GM04503 (cell line): ENCODE data around the gene CDK14.

ENCODE experiments used
- DNase-seq: peaks from one replicate; pipeline ENCODE4 v3.0.0-alpha.2; 2012; ENCODE audit warnings: low read depth

Gene CDK14

GRCh38 chr7:91206361-91206960, 610.3 kb downstream of the CDK14 start:
- no peak for DNase-seq

DNA sequence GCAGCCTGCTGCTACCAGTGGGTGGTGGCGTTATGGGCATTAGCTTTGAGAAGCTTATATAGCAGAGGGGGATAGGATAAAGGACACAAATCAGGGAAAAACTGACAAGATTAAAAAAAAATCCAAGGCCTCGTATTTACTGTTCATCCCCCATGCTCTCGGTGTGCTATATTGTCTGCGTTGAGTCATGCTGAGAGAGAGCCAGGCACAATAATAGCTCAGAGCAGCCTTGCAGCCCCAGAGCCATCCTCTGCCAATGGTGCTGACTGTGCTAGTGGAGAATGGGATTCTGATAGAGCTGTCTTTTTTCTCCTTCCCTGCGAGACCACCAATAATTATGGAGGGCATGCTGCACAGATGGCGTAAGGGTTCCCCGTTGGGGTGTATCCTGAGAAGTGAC, 616.5 kb downstream of the CDK14 start:
- no peak for DNase-seq

GRCh38 chr7:91226411-91226810, 630.3 kb downstream of the CDK14 start:
- DNase-seq = no peak

DNA sequence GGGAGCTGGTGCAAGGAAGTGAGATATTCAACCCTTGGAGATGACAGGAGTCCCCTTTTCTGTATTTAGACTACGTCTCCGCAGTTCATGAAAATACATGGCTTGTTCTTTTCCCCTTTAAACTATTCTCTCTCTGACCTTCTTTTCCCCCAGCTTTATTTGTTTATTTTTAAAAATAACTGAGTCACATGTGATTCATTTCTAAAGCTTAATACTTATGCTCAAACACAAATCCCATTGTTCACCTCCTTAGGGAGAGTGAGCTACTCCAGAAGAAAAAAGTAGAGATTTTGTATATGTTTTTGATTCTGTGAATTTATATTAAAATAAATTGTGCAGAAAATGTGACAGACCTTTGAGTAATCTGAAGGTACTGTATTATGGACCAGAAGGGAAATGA, 632.2 kb downstream of the CDK14 start:
- DNase-seq = no peak

DNA sequence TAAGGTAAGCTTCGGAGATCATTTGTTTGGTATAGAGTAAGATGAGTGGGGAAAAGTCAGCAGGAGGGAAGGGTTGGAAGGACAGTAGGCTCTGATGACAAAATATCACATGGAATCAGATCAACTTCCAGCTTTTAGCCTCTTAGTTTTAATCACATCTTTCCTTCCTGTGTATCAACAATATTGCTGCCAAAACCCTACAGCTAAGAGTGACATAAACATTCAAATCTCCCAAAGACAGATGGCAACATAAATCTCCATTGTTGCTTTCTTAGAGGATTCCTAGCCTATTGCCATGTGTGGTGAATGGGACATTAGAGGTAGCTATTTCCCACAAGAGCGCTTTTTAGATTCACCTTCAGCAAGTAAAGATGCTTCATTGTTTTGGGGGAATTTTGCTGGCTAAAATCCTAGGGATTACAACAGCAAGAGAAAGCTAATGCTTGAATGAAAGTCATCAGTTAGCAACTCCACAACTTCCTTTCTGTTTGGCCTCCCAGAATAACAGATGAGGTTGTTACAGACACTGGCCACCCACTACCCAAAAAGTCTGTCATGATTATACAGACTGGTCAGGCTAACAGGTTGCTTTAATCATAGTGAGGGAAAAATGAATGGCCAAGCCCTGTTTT, 632.9 kb downstream of the CDK14 start:
- DNase-seq = no peak

GRCh38 chr7:91230100-91230499, 634.0 kb downstream of the CDK14 start:
- DNase-seq = no peak

- DNase-seq = no peak
Observed at GRCh38 chr7:91230503-91230902, 634.4 kb downstream of the CDK14 start.

DNA sequence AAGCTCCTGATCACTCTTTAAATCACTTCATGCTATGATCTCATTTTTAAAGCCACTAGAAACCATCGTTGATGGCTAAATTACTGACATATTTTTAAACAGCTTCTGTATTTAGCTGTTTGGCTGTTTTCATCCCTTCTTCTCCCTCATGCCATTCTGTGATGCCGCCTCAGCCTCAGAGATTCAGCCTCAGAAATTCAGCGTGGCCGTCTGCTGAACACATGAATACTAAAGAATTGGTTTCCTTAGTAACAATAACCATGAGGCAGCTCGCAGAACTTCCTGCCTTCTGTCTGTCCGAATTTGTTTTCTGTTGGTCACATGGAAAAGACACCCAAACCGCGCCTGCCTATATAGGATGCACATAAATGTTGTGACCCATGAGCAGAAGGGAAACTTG, 637.1 kb downstream of the CDK14 start:
- no peak for DNase-seq

- no peak for DNase-seq
Observed at GRCh38 chr7:91235211-91235832, 639.2 kb downstream of the CDK14 start.

DNA sequence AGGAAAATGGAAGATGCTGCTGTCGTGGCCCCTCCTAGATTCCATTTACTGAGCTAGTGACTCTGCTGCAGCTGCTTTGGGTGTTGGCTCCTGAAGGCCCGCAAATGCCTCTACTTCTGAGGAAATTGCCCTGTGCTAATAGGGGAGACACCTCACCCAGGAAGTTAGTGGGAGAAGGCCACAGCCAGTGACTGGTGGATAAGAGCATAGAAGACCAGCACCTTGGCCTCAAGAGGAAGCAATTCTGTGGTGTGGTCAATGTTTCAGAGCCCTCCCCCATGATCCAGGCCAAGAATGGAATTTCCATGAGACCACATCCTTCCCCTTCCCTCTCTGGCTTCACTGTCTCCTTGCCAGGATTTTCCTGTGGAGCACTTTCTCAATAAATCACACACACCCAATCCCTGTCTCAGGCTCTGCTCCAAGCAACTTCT, 643.1 kb downstream of the CDK14 start:
- no peak for DNase-seq

DNA sequence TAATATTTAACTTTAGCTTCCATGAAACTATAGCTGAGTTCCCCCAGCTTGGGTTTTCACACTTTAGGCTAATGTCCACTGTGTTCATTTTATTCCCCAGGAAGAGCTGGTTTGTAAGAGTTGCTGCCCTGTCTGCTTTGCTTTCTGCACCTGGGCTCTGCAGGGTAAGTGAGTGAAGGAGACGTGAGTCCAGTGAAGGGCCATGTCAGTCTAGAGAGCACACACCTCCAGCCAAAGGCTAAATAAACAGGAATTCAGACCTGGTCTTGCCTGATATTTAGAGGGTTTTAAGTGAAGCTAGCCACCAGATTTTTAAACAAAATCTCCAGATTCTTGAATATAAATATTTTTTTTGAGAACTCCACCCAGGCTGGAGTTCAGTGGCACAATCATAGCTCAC, 643.7 kb downstream of the CDK14 start:
- DNase-seq = no peak

GRCh38 chr7:91240376-91240941, 644.3 kb downstream of the CDK14 start:
- DNase-seq = no peak

DNA sequence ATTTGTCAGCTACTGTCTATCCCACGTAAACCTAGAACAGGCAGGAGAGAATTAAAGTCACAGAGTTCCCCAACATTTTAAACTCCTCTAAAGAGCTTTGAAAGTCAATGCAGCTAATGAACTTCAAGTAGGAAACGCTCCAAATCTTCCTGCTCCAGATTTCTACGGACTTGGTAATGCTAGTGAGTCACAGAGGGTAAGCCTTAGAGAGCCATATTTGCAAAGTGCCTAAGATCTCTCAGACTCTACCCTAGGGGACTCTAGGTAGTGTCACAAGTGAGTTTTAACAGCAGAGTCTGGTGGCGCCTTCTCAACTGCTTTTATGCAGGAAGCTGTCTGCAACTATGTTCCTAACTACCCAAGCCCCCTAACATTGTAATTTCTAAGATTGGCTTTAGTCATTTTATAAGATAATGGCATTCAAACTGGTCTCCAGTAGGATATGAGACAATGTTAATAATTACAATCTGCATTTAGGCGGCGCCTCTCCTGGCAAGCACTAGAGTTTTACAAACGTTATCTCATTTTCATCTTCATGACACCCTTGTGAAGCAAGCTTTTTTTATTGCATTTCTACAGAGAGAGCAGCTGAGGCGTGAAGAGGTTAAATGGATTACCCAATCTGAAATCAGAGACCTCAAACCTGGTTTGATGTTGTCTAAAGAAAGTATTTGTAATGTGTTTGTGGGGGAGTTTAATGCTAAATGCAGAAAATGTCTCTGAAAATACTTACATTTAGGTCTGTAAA, 646.1 kb downstream of the CDK14 start:
- no peak for DNase-seq

DNA sequence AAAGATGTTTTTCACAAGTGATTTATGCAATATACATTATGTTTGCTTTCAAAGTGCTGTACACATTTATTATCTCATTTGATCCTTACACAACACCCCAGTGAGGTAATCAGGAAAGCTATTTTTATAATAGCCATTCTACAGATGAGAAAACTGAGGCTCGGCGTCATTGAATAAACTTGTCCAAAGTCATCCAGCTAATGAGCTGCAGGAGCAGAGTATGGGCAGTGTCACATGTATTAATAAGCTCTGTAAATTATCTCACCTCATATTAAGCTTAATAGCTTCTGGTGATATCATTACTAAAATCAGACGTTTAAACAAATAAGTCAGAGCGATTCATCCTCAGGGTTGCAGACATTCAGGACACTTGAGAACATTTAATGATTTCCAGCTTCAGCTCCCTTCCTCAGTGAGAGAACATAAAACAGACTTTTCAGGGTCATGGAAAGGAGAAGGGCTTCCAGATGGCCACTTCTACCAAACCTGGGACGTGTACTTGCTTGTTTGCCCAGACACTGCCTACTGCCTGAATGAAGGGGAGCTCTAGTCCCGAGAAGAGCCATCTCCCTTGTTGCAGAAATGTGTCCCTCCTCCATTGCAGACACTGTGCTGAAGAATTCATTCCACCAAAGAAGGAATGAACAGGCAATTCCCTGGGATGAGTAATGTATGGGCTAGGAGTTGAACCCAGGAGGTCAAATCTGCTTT, 647.6 kb downstream of the CDK14 start:
- DNase-seq = no peak

DNA sequence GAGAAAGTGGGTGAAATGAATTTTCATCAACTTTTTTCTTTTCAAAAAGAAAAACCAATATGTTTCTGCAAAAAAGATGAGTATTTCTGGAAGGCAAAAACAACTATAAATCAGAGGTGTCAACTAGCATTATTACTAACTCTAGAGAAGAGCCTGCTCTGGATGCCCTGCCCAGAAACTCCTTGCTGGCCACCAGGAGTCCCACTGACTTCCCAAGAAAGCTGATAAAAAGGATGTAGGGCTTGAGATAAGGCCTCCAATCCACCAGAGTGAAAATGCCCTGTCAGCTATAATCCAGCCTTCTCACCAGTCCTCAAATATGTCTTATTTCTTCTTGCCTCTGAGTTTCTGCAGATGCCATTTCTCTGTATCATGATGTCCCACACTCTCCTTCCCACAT, 651.4 kb downstream of the CDK14 start:
- no peak for DNase-seq

DNA sequence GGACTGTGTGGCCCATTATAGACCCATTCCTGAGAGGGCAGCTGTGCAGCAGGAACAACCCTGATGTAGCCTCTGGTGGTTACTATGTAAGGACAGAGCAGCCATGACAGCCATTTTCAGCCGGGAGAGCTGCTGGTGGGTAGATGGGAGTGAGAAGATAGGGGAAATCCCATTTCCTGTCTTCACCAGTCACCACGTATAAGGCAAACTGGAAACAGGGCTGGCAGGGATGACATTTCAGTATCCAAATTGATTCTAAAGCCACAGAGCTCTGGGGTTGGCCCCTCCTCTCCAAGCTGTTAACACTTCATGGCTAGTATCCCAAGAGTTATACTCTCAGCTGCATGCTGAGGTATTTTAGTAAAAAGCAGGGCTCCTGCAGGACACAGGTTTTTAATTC, 652.9 kb downstream of the CDK14 start:
- no peak for DNase-seq

GRCh38 chr7:91249506-91250233, 653.5 kb downstream of the CDK14 start:
- DNase-seq = no peak

GRCh38 chr7:91250706-91251105, 654.6 kb downstream of the CDK14 start:
- no peak for DNase-seq

DNA sequence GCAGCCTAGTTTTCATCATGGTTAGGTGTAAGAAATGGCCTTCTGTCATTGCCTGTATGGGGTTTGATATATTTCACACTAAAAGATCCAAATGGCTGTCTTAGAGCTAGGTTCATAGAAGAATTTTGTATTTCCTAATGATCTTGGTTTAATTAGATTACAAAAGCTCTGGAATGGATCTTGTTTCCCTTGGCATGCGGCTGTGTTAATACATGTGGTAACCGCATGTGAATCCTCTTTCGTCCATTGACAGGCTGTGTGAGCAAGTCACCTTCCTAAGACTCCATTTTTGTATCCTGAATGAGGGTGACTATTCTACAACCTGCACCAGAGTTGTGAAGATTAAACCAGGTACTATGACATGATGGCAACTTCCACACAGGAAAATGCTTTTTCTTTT, 655.8 kb downstream of the CDK14 start:
- no peak for DNase-seq
